ENCODE data around the gene OR10K1.
A peak's percentile ranks its signal among the peaks of the same experiment; 100 is the strongest.
"Not testable (repeated sequence)": the region's sequence is repeated elsewhere in the genome, so short reads cannot be mapped to it uniquely, and the experiment has no call there.

OR10K1 gene

GRCh38 chr1:158461534-158461933, at the start of gene OR10K1:
OR10K1 (plus strand) TSS chr1:158461834; CDS start chr1:158465562, 3,728 bp downstream.
- no peak for DNase-seq (ENCODE audit: low spot score)

- no peak for DNase-seq (ENCODE audit: low spot score)
Observed at GRCh38 chr1:158414651-158415345, 46.8 kb upstream of the OR10K1 start.

- no peak for DNase-seq (ENCODE audit: low spot score)
Observed at GRCh38 chr1:158417586-158417985, 44.0 kb upstream of the OR10K1 start.

- DNase-seq (ENCODE audit: low spot score) = no peak
Observed at GRCh38 chr1:158422212-158422611, 39.4 kb upstream of the OR10K1 start.

GRCh38 chr1:158425027-158425426, 36.6 kb upstream of the OR10K1 start:
- DNase-seq (ENCODE audit: low spot score) = no peak

GRCh38 chr1:158426137-158426536, 35.5 kb upstream of the OR10K1 start, which contains the start of gene OR10K2:
OR10K2 (minus strand) TSS chr1:158426237; CDS start chr1:158420866, 5,371 bp downstream.
- DNase-seq (ENCODE audit: low spot score) = no peak

- DNase-seq (ENCODE audit: low spot score) = not testable (repeated sequence)
Observed at GRCh38 chr1:158430163-158430562, 31.5 kb upstream of the OR10K1 start.

GRCh38 chr1:158434741-158435140, 26.9 kb upstream of the OR10K1 start:
- DNase-seq (ENCODE audit: low spot score) = no peak

- no peak for DNase-seq (ENCODE audit: low spot score)
Observed at GRCh38 chr1:158445376-158445775, 16.3 kb upstream of the OR10K1 start.

GRCh38 chr1:158454537-158454936, 7.1 kb upstream of the OR10K1 start:
- no peak for DNase-seq (ENCODE audit: low spot score)

GRCh38 chr1:158457246-158457645, 4.4 kb upstream of the OR10K1 start:
- DNase-seq (ENCODE audit: low spot score) = no peak

- no peak for DNase-seq (ENCODE audit: low spot score)
Observed at GRCh38 chr1:158458263-158458662, 3.4 kb upstream of the OR10K1 start.

GRCh38 chr1:158471920-158472319, 10.3 kb downstream of the OR10K1 start, which contains the start of gene OR10R2:
OR10R2 (plus strand) TSS chr1:158472220; CDS start chr1:158472326, 106 bp downstream.
- DNase-seq (ENCODE audit: low spot score) = no peak

GRCh38 chr1:158485455-158485854, 23.8 kb downstream of the OR10K1 start:
- DNase-seq (ENCODE audit: low spot score) = no peak

GRCh38 chr1:158491316-158491715, 29.7 kb downstream of the OR10K1 start:
- no peak for DNase-seq (ENCODE audit: low spot score)

GRCh38 chr1:158493054-158493453, 31.4 kb downstream of the OR10K1 start:
- DNase-seq (ENCODE audit: low spot score) = no peak

GRCh38 chr1:158494796-158495195, 33.2 kb downstream of the OR10K1 start:
- no peak for DNase-seq (ENCODE audit: low spot score)

GRCh38 chr1:158496374-158496773, 34.7 kb downstream of the OR10K1 start:
- peak; percentile 30 for DNase-seq (ENCODE audit: low spot score)

GRCh38 chr1:158506369-158506987, 44.8 kb downstream of the OR10K1 start:
- peak; percentile 34 for DNase-seq (ENCODE audit: low spot score)

GRCh38 chr1:158507511-158507910, 45.9 kb downstream of the OR10K1 start:
- DNase-seq (ENCODE audit: low spot score) = no peak

GRCh38 chr1:158509471-158510156, 48.0 kb downstream of the OR10K1 start:
- DNase-seq (ENCODE audit: low spot score) = no peak

- no peak for DNase-seq (ENCODE audit: low spot score)
Observed at GRCh38 chr1:158516966-158517365, 55.3 kb downstream of the OR10K1 start.

Data from kidney tubule cell (primary cell).